ENCODE measurements around the gene ABTB2. TPM values are rescaled to one million over a fixed set of nuclear protein-coding genes. Genes with fewer than 3 reads are reported as not detected.

ABTB2 gene
- total RNA-seq, 2 donors from 2014 or later = 0.55 to 0.81 TPM

GRCh38 chr11:34162493-34162820, 195.4 kb downstream of the ABTB2 start:
- Mint-ChIP-seq H3K36me3 (ENCODE audit: low read depth) (peaks cover 5% of the 10 kb centered on the region), H3K4me3 (no peak overlapping the region), H3K4me1 (peaks cover 2% of the 10 kb centered on the region), H3K27me3 (peaks cover 11% of the 10 kb centered on the region), H3K27ac (no peak overlapping the region)
- ATAC-seq (no peak), DNase-seq (no peak)
- no peaks in the 10 kb centered on the region for H3K9me3 ChIP-seq (ENCODE audit: control insufficient read depth, low read length, poor library complexity, severe bottlenecking)

- H3K4me3 Mint-ChIP-seq = no peak overlapping the region
- no peaks in the 10 kb centered on the region for H3K9me3 ChIP-seq (ENCODE audit: control insufficient read depth, low read length, poor library complexity, severe bottlenecking)
- peaks cover 6% of the 10 kb centered on the region for H3K27me3 Mint-ChIP-seq
- H3K36me3 Mint-ChIP-seq (ENCODE audit: low read depth) = no peaks in the 10 kb centered on the region
- peaks cover 2% of the 10 kb centered on the region for H3K4me1 Mint-ChIP-seq
- no peak overlapping the region for H3K27ac Mint-ChIP-seq
- DNase-seq (no peak), ATAC-seq (peak; percentile 67)
These were observed 195.9 kb downstream of the ABTB2 start for GRCh38 chr11:34161812-34162492.

- Mint-ChIP-seq H3K27ac (no peak overlapping the region), H3K4me3 (no peak overlapping the region), H3K36me3 (ENCODE audit: low read depth) (no peaks in the 10 kb centered on the region), H3K4me1 (peaks cover 2% of the 10 kb centered on the region), H3K27me3 (peaks cover under 1% of the 10 kb centered on the region)
- ATAC-seq = no peak
- H3K9me3 ChIP-seq (ENCODE audit: control insufficient read depth, low read length, poor library complexity, severe bottlenecking) = no peaks in the 10 kb centered on the region
- DNase-seq = no peak
These were observed 196.4 kb downstream of the ABTB2 start for GRCh38 chr11:34161361-34161760.

GRCh38 chr11:34160791-34161190, 197.0 kb downstream of the ABTB2 start:
- peaks cover 2% of the 10 kb centered on the region for H3K4me1 Mint-ChIP-seq
- DNase-seq (no peak), ATAC-seq (no peak)
- no peak overlapping the region for H3K4me3 Mint-ChIP-seq
- H3K27me3 Mint-ChIP-seq = no peaks in the 10 kb centered on the region
- no peaks in the 10 kb centered on the region for H3K9me3 ChIP-seq (ENCODE audit: control insufficient read depth, low read length, poor library complexity, severe bottlenecking)
- H3K36me3 Mint-ChIP-seq (ENCODE audit: low read depth) = no peaks in the 10 kb centered on the region
- H3K27ac Mint-ChIP-seq = no peak overlapping the region

GRCh38 chr11:34160049-34160721, 197.6 kb downstream of the ABTB2 start:
- no peak overlapping the region for H3K4me3 Mint-ChIP-seq
- no peaks in the 10 kb centered on the region for H3K36me3 Mint-ChIP-seq (ENCODE audit: low read depth)
- no peaks in the 10 kb centered on the region for H3K27me3 Mint-ChIP-seq
- DNase-seq (no peak), ATAC-seq (no peak)
- peaks cover 2% of the 10 kb centered on the region for H3K4me1 Mint-ChIP-seq
- H3K27ac Mint-ChIP-seq = peak overlapping the region; percentile 34
- no peaks in the 10 kb centered on the region for H3K9me3 ChIP-seq (ENCODE audit: control insufficient read depth, low read length, poor library complexity, severe bottlenecking)

- H3K4me1 Mint-ChIP-seq = peaks cover 2% of the 10 kb centered on the region
- H3K27me3 Mint-ChIP-seq = no peaks in the 10 kb centered on the region
- ATAC-seq (no peak), DNase-seq (no peak)
- no peaks in the 10 kb centered on the region for H3K36me3 Mint-ChIP-seq (ENCODE audit: low read depth)
- H3K9me3 ChIP-seq (ENCODE audit: control insufficient read depth, low read length, poor library complexity, severe bottlenecking) = no peaks in the 10 kb centered on the region
- H3K27ac Mint-ChIP-seq = no peak overlapping the region
- no peak overlapping the region for H3K4me3 Mint-ChIP-seq
These were observed 199.1 kb downstream of the ABTB2 start for GRCh38 chr11:34158661-34159060.

- H3K4me1 Mint-ChIP-seq = peaks cover 7% of the 10 kb centered on the region
- H3K9me3 ChIP-seq (ENCODE audit: control insufficient read depth, low read length, poor library complexity, severe bottlenecking) = no peaks in the 10 kb centered on the region
- ATAC-seq = no peak
- no peak overlapping the region for H3K4me3 Mint-ChIP-seq
- H3K27me3 Mint-ChIP-seq = no peaks in the 10 kb centered on the region
- no peaks in the 10 kb centered on the region for H3K36me3 Mint-ChIP-seq (ENCODE audit: low read depth)
- DNase-seq = no peak
- H3K27ac Mint-ChIP-seq = peak overlapping the region; percentile 57
These were observed 200.6 kb downstream of the ABTB2 start for GRCh38 chr11:34157163-34157562.

GRCh38 chr11:34155757-34156062, 202.1 kb downstream of the ABTB2 start:
- Mint-ChIP-seq H3K4me1 (peaks cover 7% of the 10 kb centered on the region), H3K27ac (no peak overlapping the region), H3K27me3 (no peaks in the 10 kb centered on the region), H3K36me3 (ENCODE audit: low read depth) (no peaks in the 10 kb centered on the region), H3K4me3 (no peak overlapping the region)
- DNase-seq = no peak
- no peaks in the 10 kb centered on the region for H3K9me3 ChIP-seq (ENCODE audit: control insufficient read depth, low read length, poor library complexity, severe bottlenecking)
- ATAC-seq = no peak

- H3K36me3 Mint-ChIP-seq (ENCODE audit: low read depth) = no peaks in the 10 kb centered on the region
- no peak for DNase-seq
- H3K4me1 Mint-ChIP-seq = peaks cover 7% of the 10 kb centered on the region
- peak overlapping the region; percentile 63 for H3K27ac Mint-ChIP-seq
- no peak overlapping the region for H3K4me3 Mint-ChIP-seq
- H3K9me3 ChIP-seq (ENCODE audit: control insufficient read depth, low read length, poor library complexity, severe bottlenecking) = no peaks in the 10 kb centered on the region
- H3K27me3 Mint-ChIP-seq = no peaks in the 10 kb centered on the region
- ATAC-seq = no peak
These were observed 202.6 kb downstream of the ABTB2 start for GRCh38 chr11:34155057-34155756.

- Mint-ChIP-seq H3K27me3 (no peaks in the 10 kb centered on the region), H3K4me3 (no peak overlapping the region), H3K36me3 (ENCODE audit: low read depth) (no peaks in the 10 kb centered on the region), H3K27ac (peak overlapping the region; percentile 71), H3K4me1 (peaks cover 7% of the 10 kb centered on the region)
- no peak for DNase-seq
- ATAC-seq = peak; percentile 51
- no peaks in the 10 kb centered on the region for H3K9me3 ChIP-seq (ENCODE audit: control insufficient read depth, low read length, poor library complexity, severe bottlenecking)
These were observed 203.5 kb downstream of the ABTB2 start for GRCh38 chr11:34154059-34154875.

GRCh38 chr11:34151916-34152845, 205.6 kb downstream of the ABTB2 start:
- no peak for DNase-seq
- no peak for ATAC-seq
- Mint-ChIP-seq H3K27ac (peak overlapping the region; percentile 71), H3K36me3 (ENCODE audit: low read depth) (peaks cover 2% of the 10 kb centered on the region), H3K27me3 (no peaks in the 10 kb centered on the region), H3K4me1 (peaks cover 5% of the 10 kb centered on the region), H3K4me3 (no peak overlapping the region)
- no peaks in the 10 kb centered on the region for H3K9me3 ChIP-seq (ENCODE audit: control insufficient read depth, low read length, poor library complexity, severe bottlenecking)

- no peak overlapping the region for H3K4me3 Mint-ChIP-seq
- no peaks in the 10 kb centered on the region for H3K9me3 ChIP-seq (ENCODE audit: control insufficient read depth, low read length, poor library complexity, severe bottlenecking)
- DNase-seq (no peak), ATAC-seq (no peak)
- H3K27me3 Mint-ChIP-seq = no peaks in the 10 kb centered on the region
- peaks cover 4% of the 10 kb centered on the region for H3K36me3 Mint-ChIP-seq (ENCODE audit: low read depth)
- H3K27ac Mint-ChIP-seq = no peak overlapping the region
- peaks cover 5% of the 10 kb centered on the region for H3K4me1 Mint-ChIP-seq
These were observed 206.6 kb downstream of the ABTB2 start for GRCh38 chr11:34151166-34151565.
